GOT3 (cell line): ENCODE measurements around the gene NARF.
"Not testable (repeated sequence)": the region's sequence is repeated elsewhere in the genome, so short reads cannot be mapped to it uniquely, and the experiment has no call there.

Experiments
- DNase-seq: peaks from one replicate; lab custom pipeline; 2025; ENCODE audit warnings: mixed read lengths; lab: John Stamatoyannopoulos, UW

NARF gene

DNA sequence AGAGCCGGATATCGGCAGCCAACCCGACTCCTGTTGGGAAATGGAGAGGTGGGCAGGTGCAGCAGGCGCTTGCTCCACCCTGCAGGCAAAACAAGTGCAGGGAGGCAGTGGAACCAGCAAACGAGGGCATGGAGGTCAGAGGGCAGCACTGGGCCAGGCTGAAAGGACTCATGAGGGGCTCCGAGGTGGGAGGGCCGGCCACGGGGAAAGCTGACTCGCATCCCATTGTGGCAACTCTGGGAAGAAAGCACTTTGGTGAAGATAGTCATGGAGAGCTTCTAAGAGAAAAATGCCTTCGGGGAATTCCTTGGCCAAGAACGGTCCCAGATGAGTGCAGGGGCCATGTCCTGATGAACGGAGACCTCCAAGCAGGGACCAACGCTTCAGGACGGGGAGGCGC lies 12.4 kb upstream of the NARF start:
- no peak for DNase-seq

DNA sequence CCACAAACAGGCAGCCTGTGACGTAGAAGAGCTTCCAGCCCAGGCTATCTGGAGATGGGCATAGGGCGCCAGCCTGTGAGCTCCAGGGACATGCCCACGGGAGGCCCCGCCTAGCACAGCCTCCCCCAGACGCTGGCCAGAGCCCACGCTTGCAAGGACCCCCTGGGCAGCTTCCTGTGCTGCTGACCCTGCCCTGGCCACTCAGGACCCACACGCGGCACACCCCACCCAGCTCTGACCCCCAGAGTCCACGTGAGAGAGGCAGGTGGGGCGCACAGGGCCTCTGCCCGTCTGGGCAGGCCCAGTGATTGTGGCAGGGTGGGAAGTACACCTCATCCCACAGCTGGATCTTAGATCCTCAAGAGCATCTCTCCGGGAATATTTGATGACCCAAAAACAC lies 11.9 kb upstream of the NARF start:
- DNase-seq = no peak

DNA sequence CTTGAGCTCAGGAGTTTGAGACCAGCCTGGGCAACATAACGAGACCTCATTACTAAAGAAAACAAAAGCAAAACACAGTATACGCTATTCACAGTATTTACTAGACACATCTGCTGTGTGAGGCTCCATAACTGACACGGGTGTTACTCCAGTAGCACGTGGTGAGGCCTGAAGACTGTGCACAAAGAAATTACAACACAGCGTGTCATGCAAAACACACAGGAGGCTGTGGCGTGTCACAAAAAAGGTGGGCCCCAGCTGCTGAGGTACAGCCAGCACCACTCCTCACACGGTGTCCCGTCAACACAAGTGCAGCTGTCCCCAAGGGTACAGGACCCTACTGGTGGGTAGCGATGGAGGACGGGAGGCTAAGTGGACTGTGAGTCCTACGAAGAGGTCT lies 10.7 kb upstream of the NARF start:
- DNase-seq = no peak

DNA sequence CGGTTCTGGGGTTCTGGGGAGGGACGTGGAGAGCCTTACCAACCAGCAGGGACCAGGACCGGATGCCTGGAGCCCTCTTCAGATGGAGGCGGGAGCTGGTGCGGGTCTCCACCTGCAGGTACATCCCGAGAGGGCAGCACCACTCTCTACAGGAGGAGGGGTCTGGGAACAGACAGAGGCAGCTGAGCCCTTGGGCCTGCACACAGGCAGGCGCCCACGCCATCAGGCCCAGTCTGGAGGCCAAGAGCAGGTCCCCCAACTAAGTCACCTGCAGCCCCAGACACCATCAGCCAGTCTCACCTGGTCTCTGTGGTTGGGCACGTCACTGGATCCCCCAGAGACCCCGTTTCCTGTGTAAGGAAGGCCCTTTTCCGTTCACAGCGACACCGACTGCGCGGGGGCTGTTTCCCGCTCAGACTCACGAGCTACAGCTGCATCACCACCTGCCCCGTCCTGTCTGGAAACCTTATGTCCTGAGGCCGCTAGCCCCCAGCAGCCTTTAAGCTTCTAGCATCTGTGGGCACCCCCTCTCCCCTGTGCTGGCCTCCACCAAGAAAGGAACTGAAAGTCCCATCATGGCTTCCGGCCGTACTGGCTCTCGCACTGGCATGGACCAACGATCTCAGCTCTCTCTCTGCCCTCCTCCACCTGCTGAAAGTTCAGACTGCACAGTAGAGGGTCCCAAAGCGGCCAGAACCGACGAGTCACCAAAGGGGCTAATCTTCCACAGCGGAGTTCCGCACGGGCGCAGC lies 9.2 kb upstream of the NARF start:
- DNase-seq = no peak

DNA sequence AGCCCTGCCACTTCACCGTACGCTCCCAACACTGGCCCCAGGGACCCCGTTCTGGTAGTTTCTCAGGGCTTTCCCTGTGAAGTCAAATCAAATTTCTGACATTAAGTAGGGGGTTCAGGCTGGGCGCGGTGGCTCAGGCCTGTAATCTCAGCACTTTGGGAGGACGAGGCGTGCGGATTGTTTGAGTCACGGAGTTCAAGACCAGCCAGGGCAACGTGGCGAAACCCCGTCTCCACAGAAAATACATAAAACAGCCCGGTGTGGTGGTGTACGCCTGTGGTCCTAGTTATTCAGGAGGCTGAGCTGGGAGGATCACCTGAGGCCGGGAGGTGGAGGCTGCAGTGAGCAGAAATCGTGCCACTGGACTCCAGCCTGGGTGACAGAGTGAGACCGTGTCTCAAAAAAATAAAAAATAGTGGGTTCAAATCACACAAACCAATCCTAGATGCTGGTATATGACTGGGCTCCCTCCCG lies 8.6 kb upstream of the NARF start:
- DNase-seq = no peak

DNA sequence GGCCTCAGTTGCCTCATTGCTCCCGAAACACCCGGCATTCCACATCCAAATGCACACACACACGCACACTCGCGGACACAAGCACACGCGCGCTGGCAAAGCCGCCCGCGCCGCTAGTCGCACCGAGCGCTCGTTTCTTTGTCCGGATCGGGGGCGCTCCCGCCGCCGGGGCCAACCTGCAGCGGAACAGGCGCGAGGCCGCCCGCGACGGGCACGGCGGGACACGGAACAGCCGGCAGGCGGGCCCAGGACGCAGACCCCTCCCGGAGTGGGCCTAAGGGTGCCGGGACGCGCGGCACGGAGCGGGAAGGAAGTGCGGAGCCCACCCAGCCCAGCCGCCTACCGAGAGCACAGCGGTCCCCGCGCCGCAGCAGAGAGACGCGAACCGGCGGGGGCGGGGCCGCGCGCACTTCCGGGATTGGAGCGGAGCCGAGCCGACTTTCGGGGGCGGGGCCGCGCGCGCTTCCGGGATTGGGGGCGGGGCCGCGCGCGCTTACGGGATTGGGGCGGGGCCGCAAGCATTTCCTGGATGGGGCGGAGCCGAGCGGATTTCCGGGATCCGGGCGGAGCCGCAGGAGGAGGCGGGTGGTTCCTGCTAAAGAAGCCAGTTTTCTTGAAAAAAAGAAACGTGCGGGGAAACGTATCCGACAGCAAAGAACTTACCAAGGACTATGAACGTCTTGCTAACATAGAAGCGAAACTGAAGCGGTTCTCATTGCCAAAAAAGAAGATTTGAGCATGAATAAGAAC lies 8.0 kb upstream of the NARF start, which contains the start of gene CYBC1:
Gene CYBC1 (minus strand): TSS at position 396 of the 750 bp plus-strand sequence. CDS start 1,498 bp downstream, outside the sequence.
- DNase-seq = peak; percentile 61

DNA sequence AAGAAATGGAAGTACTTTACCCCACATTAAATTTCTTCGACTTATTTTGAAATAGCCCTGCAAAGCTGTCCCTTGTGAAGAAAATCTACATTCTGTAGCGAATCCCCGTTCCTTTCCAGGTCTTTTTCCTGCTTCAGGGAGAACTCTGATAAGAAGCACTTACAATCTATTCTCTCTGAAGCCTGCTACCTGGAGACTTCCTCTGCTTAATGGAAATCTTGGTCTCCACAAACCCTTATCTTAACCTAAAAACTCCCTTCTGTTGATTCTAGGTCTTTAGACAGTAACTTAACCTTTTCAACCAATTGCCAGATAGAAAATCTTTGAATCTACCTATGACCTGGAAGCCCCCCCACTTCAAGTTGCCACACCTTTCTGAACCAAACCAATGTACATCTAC lies 6.4 kb upstream of the NARF start:
- no peak for DNase-seq

DNA sequence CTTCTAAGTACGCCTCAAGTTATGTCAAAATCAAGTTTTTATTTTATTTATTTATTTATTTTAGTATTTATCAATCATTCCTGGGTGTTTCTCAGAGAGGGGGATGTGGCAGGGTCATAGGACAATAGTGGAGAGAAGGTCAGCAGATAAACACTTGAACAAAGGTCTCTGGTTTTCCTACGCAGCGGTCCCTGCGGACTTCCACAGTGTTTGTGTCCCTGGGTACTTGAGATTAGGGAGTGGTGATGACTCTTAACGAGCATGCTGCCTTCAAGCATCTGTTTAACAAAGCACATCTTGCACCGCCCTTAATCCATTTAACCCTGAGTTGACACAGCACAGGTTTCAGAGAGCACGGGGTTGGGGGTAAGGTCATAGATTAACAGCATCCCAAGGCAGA lies 5.4 kb upstream of the NARF start:
- DNase-seq = not testable (repeated sequence)

DNA sequence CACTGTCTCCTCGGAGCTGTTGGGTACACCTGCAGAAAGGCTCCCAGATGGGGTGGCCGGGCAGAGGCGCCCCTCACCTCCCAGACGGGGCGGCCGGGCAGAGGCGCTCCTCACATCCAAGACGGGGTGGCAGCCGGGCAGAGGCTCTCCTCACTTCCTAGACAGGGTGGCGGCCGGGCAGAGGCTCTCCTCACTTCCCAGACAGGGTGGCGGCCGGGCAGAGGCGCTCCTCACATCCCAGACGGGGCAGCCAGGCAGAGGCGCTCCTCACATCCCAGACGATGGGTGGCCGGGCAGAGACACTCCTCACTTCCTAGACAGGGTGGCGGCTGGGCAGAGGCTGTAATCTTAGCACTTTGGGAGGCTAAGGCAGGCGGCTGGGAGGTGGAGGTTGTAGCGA lies 4.8 kb upstream of the NARF start:
- DNase-seq = not testable (repeated sequence)

DNA sequence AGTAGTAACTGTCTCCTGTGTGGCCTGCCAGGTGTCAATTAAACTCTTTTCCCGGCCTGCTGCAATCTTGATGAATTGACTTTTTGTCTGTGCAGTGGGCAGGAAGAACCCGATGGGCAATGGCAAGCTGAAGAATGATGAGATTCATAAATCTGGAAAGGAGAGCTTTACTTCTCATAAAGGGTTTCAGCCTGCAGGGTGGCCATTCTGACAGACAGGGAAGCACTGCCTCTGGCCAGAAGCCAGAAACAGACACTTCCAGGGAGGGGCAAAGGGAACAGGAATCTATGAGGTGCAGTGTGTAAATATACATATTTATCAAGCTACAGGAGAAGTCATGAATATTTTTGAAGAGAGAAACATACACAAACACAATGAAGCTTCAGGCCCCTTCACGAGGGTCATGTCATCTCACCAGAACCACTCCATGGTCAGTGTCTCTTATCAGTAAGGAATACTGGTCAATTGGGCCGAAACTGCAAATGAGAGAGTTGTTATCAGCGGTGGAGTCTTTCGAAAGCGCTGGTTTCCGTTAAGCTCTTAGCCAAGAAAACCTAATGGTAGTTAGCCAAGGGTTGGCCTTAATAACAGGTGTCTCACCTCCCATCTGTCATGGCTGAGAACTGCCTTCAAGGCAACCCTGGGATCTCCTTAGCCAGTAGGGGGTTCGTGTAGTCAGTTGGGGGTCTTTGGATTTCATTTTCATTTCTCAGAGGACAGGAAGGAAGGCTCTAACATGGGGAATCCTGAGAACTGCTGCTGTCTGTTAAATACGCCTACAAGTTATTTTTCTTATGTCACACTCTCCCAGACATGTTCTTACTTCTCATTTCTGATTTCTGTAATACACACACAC lies 1.2 kb upstream of the NARF start:
- no peak for DNase-seq

DNA sequence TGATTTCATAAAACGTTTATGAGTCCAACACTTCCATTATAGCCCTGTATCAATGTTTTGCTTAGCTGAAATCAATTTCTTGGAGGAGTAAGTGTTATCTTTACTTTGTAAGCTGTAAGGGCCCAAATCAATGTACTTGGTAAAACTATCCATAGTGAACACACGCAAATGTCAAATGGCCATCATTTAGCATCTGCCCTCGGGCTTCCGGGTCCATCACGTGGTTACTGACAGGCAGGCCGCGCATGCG lies 687 bp upstream of the NARF start:
- no peak for DNase-seq

DNA sequence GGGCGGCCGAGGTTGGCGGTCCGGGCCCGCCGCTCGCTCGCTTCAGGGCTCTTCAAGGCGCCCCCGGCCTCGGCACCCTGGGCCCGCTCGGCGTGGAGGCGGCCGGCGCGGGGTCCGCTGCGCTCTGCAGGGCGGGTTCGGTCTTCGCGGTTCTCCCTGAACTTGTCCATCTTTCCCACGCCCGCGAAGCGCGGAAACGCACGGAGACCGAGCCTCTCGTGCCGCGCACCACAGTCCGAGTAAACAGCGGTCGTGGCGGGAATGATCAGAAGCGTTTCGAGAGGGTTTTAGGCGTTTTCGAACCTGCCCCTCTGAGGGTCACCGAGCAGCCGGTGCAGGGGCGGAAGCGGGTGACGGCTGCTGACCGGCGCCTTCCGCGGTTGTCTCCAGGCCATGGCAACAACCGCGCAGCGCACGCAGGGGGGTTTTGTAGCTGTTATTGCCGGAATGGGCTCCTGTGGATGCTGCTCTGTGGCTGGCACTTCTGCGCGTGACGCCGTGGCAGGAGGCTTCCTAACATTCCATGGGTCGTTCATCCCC lies 414 bp downstream of the NARF start:
- no peak for DNase-seq

DNA sequence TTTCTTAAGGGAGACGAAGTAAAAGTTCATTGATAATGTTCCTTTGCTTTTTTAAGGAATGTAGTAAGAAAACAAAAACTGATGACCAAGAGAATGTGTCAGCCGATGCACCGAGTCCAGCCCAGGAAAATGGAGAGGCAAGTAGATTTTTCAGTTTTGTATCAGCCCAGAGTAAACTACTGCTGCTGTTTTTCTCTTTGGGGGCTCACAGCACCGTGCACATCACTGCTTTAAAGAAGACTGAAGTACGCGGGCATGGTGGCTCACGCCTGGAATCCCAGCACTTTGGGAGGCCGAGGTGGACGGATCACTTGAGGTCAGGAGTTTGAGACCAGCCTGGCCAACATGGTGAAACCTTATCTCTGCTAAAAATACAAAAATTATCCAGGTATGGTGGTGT lies 1.4 kb downstream of the NARF start:
- DNase-seq = not testable (repeated sequence)

DNA sequence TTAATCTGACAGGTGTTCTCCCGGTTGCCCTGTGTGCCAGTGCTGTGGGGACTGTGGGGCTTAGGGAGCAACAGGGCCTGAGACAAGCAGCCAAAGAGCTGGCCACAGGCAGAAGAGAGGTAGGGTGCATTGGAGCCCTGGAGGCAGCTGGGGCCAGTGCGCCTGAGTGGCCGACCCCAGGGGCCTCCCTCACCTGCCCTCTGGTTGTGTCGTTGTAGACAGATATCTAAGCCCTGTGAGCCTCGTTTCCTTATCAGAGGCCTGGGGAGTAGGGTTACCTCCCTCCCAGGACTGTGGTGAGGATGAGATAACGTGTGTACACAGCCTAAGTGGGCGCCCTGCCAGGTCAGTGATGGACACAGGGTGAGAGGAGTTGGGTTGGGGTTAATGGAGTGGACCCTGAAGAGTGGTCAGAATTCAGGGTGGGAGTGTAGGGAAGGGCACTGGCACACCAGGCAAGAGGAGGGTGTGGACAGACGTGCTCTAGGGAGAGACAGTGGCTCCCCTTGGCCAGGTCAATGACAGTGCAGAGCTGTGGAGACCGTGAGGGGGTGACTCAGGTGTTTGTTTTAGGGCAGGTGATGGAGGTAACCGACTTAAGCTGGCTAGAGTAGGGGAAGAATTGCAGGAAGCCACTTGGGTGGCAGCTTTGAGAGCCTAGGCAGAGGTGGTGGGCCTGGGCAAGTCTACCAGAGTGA lies 3.4 kb downstream of the NARF start:
- no peak for DNase-seq

DNA sequence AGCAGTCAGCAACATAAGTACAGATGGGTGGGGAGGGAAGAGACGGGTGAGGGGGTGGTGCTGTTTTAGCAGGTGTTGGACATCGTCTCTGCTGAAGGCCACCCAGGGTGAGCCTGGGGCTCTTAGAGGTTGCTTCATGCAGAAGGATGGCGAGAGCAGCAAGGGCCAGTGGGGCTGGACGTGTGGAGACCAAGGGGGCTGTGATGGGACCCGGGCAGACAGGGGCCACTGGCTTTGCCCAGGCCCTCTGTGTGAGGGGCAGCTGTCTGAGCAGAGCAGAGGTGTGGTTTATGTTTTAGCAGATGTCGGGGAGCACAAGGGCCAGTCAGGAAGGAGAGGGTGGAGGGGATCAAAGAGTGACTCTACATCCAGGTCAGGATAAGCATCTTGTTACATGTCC lies 4.8 kb downstream of the NARF start:
- DNase-seq = no peak

DNA sequence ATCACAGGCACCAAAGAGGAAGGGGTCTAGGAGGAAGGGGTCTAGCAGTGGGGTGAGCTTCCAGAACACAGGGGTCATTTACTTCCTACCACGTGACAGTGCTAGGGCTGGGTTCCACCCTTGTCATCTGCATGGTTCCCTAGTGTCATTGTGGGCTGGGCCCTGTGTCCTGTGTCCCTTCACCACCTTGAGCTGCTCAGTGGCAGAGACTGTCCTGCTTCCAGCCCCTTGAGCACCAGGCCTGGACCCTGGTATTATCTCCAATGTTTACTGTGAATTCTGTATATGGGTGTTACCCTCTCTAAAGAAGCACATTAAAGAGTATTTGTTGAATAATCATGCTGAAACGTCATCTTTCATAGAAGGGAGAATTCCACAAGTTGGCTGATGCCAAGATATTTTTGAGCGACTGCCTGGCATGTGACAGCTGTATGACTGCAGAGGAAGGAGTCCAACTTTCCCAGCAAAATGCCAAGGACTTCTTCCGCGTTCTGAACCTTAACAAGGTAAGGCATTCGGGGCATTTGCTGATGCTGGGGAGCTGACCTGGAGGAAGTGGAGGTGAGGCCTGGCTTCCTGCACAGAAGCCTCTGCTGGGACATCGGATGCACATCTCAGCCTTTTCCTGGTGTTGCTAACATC lies 5.5 kb downstream of the NARF start:
- DNase-seq = no peak

DNA sequence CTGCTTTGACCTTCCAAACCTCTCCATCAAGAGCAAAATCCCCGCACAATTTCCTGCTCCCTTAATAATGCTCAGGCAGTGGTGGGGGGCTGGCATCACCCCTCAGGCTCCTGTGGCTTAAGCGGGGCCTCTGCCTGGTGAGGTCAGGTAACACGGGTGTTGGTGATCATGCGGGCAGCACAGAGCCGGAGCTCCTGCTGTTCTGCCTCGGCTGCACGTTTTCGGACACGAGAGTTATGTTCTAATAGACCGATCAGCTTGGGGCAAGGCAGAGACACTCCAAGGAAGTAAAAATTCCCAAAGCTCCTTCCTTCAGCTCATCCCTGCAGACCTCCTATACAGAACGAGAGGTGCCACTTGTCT lies 6.0 kb downstream of the NARF start:
- no peak for DNase-seq

DNA sequence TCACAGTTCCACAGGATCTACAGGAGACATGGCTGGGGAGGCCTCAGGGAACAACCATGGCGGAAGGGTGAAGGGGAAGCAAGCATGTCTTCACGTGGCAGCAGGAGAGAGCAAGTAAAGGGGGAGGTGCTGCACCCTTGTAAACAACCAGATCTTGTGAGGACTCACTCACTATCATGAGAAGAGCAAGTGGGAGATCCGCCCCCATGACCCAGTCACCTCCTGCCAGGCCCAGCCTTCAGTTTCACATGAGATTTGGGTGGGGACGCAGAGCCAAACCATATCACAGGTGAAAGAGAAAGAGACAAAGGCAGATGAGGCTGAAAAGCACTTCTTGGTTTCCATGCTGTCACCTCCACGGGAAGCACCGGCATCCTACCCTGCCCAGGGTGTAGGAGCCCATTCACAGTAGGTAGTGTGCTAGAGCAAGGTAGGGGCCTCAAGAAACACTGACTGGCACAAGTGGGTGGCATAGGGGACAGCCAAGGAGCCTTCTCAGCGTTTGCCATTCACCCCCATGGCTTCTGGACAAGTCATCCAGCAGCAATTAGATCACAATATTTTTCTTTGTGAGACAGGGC lies 6.6 kb downstream of the NARF start:
- no peak for DNase-seq

DNA sequence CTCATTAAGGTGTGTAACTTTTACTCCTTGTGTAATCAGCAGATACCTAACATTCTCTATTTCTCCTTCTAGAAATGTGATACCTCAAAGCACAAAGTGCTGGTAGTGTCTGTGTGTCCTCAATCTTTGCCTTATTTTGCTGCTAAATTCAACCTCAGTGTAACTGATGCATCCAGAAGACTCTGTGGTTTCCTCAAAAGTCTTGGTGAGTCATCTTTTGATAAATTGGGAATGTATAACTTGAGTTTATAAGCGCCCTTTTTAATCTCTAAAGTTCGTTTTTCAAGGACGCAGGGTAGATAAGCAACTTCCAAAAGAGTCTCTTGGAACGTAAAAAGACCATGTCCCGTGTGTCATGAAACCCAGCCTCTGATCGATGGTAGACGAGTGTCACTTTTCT lies 10.2 kb downstream of the NARF start:
- DNase-seq = no peak

DNA sequence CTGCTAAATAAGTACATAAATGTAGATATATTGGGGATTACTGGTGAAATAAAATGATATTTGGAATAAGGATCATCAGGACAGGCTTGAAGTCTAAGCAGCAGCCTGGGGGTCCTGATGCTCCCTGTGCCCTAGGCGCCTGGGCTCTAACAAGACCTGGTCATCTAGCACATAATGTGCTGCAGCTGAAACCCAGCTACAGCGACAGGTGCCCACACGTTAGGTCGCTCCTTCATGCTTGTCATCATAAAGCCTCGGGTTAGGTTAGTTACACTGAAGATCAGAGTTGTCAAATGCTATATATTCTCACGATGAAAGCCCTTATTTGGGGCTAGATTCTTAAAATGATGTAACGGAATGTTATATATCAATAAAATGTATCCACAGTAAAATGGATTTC lies 11.5 kb downstream of the NARF start:
- DNase-seq = no peak
